NCI-H2227 treated with DMSO at 0.1 percent for 48 hours (cell line): ENCODE data around the gene NMRK2.
A peak's percentile ranks its signal among the peaks of the same experiment; 100 is the strongest.

ENCODE experiments used
- DNase-seq: peaks from one replicate; lab custom pipeline; 2025; lab: John Stamatoyannopoulos, UW

Gene NMRK2

DNA sequence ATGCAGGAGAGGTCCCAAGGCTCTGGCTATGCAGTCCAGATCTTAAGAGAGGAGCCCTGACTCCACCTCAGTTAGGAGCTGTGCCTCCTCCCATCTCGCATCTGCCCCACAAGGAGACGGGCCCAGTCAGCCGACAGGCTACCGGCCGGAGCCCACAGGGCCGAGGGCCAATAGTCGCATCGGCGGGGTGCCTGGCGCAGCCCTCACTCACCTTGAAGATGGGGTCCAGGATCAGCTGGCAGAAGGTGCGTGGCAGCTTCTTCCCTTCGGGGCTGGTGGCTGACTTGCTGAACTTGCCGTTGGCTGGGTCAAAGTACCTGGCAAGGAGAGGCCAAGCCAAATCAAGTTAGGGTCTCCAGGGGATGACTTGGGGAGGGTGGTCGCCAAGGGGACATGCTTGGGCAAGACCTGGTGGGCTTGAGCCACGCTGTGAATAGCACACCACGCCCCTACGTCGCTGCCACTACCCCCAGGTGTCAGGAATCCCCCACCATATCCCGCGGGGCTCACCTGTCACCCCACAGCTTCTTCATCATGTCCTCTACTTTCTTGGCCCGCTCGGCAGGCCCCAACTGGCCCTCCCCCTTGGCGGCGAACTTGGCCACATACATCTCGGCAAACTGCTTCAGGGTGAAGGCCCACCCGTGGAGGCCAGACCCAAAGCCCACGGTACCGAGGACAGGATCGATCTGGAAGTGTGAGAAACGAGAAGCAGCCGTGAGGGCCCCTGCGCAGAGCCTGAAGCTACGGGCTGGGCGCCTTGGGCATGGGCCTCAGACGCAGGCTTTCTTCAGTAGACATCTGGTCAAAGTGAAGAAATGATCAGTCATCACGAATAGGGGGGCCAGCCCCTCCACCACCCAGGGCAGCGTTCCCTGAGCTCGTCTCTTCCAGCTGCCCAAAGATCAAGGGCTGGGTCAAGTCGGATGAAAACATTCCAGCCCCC, 49.1 kb downstream of the NMRK2 start:
- no peak for DNase-seq

DNA sequence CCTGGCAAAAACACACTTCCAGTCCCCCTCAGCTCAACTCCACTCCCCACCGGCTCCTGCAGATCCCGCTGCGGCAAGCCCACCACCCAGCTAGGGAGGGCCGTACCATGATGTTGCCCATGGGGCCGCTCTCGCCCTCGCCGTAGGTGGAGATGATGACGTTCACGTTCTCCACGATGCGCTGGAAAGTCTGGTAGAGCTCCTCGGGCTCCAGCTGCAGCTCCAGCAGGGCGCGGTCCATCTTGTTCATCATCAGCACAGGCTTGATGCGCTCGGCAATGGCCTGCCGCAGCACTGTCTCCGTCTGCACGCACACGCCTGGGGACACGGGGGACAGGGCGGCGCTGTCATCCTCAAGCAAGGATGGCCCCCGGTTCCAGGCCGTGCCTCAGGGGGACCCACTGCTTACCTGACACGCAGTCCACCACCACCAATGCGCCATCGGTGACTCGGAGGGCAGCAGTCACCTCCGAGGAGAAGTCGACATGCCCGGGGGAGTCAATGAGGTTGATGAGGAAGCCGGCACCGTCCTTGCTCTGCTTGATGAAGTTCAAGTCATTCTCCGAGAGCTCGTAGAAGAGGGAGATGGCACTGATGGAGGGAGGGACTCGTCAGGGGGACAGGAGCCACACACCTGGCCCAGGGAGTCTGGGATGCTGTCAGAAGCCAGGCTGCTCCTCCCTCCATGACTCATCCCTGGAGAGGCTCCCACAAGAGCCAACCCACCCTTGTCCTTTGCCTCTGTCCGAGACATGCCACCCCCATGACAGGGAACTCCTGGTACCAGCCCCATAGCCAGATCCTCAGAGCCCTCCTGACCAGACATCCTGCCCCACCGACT, 50.1 kb downstream of the NMRK2 start:
- no peak for DNase-seq

DNA sequence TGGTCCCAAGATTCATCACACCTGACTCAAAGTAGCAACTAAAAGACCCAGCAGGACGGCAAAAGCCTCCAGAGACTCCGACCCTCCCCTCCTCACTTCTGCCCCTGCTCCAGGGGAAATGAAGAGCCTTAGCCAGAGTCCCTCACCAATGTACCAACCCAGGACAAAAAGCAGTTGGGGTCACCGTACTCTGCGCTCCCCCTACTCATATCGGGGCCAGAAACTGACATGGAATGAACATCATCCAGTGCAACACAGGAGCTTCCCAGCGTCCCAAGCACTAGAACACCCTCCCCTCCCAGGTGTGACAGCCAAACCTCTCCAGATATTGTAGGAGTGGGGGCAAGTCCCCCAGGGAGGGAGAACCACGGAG, 50.7 kb downstream of the NMRK2 start:
- no peak for DNase-seq

DNA sequence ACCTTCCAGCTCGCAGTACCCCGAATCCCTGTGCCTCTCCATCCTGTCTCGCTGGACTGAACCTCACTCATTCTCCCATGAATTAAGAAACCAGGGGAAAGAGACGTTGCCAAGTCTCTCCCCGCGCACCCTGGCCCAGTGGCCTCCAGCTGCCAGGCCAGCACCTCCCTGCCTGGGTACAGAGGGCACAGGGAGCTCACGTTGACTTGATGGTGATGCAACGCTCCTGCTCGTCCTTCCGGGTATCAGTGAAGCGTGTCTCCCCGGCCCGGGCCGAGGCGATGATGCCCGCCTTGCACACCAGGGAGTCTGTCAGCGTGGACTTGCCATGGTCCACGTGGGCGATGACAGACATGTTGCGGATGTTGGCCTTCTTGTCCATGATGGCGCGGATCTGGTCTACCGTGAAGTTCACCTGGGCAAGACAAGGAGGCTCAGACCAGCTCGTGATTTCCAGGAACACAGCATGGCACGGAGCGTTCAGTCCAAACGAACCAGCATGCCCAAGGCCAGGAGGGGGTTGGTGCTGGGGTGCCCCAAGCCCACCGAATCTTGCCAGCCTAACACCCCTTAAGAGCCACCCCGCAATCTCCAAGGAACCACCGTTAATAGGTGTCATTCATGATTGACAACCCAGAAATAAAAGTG, 51.2 kb downstream of the NMRK2 start:
- no peak for DNase-seq

DNA sequence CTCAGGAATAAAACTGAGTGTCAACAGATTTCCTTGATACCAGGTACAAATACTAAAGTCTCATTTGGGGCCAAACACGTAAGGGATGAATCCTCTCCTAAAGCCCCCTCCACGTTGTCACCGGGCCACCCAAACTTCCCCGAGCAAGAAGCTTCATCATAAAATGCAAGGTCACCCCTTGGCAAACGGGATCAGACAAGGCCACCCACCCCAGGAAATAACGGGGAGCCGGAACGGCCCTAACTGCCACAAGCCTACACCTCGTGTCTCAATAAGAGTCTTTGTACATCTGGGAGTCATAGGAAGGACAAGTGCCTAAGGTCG, 51.7 kb downstream of the NMRK2 start:
- DNase-seq, result no peak

DNA sequence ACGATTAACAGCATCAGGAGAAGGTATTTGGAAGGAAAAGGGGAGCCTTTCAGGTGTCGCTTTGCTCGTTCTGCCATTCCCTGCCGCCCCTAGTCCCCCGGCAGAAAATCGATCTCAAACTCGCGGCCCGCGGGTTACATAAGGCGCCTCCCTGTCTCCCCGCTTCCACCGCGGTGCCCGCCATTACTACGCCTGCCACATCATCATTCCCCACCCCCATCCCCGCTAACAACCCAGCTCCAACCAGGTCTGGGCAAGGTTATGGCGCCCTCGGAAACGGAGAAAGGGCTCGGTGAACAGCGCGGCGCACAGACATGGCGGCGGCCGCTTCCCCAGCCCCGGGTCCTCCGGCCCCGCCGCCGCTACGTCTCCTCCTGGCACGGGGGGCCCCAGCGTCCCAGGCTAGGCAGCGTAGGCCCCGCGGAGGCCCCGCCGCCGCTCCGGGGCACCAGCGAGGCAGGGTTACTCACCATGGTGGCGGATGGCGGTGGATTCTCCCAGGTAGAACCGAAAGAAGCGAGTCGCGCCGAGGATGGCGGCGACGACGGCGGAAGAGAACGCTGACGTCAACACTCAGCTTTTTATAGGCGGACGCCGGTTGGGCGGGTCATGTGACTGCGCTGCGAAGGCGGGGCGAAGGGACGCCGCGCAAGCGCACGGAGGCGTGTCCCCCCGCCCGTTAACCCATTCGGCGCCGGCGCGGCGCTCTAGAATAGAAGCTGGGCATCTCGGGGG, 52.2 kb downstream of the NMRK2 start, which contains the start of gene EEF2:
EEF2 (minus strand) TSS at position 556 of the 735 bp plus-strand sequence; CDS start at position 473, 83 bp downstream.
- DNase-seq, result peak; percentile 82

DNA sequence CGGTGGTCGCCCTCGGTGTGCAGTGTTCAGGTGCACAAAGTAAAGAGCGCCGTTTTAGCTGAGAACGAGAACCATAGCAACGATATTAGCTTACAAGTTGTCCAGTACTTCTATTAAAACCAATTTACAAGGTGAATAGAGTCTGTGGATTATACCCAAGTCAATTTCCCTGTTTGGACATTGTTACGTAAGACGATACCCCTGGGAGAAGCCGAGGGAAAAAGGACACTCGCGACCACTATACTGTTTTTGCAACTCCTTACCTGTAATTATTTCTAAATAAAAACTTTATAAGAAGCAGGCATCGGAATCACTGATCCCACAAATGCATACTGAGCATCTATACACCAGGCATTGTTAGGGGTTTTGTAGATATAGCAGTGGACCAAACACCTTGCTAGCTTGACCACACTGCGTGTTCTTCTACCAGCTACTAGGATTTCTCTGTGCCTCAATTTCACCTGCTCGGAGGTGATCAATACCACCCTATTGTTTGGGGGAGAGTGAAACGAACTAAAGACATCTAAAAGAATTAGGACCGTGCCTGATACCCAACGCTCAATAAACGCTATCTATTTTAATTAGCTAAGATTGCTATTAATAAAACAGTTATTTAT, 52.9 kb downstream of the NMRK2 start:
- no peak for DNase-seq

DNA sequence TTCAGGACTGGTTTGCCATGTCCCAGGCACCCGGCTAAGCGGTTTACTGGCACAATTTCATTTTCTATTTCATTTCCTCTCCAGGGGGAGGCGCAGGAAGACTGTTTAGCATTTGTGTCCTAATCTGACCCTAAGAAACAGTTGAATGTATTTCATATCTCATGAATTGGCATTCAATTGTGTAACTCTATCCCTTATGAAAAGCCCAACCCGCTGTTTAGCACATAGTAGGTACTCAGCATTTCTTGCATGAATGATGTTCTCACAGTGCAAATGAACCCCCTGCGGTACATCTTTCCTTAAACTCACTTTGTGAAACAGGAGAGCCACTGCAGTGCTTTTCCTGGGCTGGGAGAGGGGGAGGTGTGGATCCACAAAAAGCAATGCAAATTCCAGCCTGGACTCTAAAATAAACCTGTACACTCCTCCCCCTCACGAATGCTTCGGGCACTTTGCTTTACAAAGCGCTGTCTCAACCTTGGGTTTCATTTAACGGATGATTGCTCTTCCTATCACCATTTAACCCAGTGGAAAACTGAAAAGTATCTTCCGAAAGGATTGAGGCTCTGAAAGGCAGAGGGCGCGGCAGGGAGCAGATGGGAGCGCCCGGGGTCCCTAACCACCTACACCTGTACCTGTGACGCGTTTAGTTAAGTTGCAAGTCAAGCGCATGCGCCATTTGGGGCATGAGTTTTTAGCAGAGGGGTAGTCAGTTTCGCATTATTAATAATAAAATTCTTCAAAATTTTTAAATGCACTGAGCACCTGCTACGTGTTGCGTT, 53.6 kb downstream of the NMRK2 start:
- peak; percentile 72 for DNase-seq

DNA sequence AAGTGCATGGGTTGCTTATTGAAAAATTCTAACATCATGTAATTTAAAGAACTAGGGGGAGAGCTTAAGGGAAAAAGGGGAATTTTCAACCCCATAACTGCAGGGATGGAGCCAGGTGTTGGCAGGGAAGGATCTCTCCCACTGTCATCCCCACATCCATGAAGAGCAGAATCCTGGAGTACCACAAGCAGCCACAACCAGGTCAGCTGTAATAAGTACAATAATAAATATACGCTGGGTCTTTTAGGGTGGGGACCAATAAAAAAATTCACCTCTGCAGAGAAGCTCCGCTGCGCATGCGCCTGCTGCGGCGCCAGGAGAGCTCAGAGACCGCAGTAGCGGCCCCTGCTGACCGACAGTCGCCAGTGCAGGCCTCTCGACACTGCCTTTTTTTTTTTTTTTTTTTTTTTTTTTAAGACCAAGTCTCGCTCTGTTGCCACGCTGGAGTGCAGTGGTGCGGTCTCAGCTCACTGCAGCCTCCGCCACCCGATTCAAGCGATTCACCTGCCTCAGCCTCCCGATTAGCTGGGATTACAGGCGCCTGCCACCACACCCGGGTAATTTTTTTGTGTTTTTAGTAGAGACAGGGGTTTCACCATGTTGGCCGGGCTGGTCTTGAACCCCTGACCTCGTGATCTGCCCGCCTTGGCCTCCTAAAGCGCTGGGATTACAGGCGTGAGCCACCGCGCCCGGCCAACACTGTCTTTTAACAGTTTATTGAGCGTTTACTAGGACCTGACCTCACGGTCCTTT, 54.9 kb downstream of the NMRK2 start:
- DNase-seq, result peak; percentile 85

DNA sequence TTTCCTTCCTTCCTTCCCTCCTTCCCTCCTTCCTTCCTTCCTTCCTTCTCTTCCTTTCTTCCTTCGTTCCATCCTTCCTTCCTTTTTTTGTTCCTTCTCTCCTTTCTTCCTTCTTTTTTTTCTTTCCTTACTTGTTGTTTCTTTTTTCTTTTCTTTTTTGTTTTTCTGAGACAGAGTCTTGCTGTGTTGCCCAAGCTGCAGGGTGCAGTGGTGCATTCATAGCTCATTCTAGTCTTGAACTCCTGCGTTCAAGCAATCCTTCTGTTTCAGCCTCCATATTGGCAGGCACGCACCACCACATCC, 57.9 kb downstream of the NMRK2 start:
- DNase-seq, result no peak
